Measurements from ENCODE around the gene DCDC2C. TPM values are rescaled to one million over a fixed set of nuclear protein-coding genes. Genes with fewer than 3 reads are reported as not detected.

DCDC2C gene
- total RNA-seq, 3 donors from 2014 or later, result 0.35 TPM; not detected in 2

DNA sequence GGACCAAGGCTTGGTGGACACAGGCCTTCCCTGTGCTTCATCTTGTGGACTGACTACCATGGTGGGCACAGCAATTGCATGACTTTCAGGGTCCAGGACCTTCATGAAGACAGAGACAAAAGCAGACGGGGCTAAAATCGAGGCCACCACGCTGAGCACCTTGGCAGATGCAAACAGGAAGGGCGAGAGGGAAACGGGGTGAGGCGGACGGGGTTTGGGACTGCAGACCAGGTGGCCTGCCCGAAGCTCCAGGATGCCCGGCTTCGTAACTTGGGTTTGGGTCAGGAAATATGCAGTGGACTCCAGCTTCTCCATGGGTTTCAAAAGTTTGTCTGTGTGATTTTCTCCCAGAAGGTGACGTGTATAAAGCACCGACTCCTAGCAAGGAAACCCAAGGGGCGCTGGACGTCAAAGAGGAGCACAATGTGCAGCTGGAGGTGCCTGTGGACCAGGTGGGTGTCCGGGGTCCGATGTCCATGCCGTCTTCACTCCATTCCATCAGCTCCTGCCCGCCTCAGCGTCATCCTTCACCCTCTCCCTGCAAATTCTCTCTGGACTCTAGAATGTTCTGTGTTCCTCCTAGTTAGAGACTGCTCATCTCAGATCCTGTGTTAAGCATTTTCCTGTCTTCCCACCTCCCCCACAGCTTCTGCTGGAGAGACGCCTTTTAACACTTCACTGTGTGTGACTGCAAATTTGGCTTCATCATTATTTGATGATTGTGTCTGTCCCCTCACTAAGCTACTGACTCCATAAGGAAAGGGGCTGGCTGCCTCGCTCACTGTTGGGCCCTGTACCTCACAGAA is 65.8 kb downstream of the DCDC2C start:
- ATAC-seq (no peak), DNase-seq (no peak)
- intact Hi-C loops (cut with DNase I, micrococcal nuclease), result no loop called here
- no peak overlapping the region for H3K4me3 ChIP-seq
- no peaks in the 10 kb centered on the region for H3K4me1 ChIP-seq (ENCODE audit: low read depth)
- TF ChIP-seq, protein P1, sequence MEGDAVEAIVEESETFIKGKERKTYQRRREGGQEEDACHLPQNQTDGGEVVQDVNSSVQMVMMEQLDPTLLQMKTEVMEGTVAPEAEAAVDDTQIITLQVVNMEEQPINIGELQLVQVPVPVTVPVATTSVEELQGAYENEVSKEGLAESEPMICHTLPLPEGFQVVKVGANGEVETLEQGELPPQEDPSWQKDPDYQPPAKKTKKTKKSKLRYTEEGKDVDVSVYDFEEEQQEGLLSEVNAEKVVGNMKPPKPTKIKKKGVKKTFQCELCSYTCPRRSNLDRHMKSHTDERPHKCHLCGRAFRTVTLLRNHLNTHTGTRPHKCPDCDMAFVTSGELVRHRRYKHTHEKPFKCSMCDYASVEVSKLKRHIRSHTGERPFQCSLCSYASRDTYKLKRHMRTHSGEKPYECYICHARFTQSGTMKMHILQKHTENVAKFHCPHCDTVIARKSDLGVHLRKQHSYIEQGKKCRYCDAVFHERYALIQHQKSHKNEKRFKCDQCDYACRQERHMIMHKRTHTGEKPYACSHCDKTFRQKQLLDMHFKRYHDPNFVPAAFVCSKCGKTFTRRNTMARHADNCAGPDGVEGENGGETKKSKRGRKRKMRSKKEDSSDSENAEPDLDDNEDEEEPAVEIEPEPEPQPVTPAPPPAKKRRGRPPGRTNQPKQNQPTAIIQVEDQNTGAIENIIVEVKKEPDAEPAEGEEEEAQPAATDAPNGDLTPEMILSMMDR (IDR thresholded peaks at IDR 0.05), result no peak
- H3K9me3 ChIP-seq, result no peaks in the 10 kb centered on the region
- H3K36me3 ChIP-seq (ENCODE audit: low read depth), result no peaks in the 10 kb centered on the region

DNA sequence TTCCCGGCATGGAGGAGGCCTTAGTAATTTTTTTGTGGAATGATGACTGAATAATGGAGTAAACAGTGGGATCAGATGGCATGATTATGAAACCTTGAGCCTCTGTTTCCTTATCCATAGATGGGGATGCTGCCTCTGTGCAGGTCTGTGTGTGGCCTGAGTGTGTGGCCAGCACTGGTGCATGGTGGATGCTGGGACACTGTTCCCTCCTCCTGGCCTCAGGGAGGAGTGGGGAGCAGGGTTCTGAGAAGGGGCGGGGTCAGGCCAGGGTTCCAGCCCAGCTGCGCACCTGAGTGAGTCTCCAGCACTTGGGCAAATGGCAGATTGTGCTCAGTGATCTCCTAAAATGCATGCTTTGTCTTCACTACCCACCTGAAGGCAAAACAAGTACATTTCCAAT is 66.4 kb downstream of the DCDC2C start:
- no peaks in the 10 kb centered on the region for H3K4me1 ChIP-seq (ENCODE audit: low read depth)
- no peak for ATAC-seq
- no peak overlapping the region for H3K4me3 ChIP-seq
- no peaks in the 10 kb centered on the region for H3K9me3 ChIP-seq
- intact Hi-C loops (cut with DNase I, micrococcal nuclease), result no loop called here
- no peaks in the 10 kb centered on the region for H3K36me3 ChIP-seq (ENCODE audit: low read depth)
- DNase-seq, result no peak
- TF ChIP-seq, protein P1 (IDR thresholded peaks at IDR 0.05), result no peak

DNA sequence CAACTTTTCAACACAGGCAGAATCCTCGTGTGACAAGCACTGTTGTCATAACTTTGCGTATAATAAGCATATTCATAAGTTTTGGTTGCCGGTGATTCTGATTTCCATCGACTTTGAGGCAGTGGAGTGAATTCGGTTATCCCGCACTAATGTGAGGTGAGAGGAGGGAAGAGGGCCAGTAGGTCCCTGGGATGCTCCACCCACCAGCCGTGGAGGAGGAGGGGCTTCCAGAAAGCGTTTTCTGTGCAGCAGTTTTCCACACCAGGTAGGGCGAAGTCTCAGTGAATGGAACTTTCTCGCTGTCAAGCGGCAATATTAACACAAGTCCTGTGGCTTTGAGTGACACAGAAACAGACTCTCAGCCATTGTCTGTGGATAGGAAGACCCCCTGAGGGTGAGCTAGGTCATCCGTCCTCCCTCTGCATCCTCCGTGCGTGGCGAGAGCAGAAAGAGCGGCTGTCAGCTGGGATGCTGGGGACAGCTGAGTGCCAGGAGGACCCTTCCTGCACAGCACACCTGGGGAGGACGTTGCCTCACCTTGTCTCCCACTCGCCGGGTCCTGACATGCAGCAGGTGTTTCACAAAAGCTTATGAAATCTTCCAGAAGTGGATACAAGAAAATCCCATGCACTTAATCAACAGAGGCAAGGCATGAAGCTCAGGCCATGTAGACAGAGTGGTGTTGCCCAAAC is 67.5 kb downstream of the DCDC2C start:
- DNase-seq (no peak), ATAC-seq (no peak)
- no peaks in the 10 kb centered on the region for H3K9me3 ChIP-seq
- no peaks in the 10 kb centered on the region for H3K4me1 ChIP-seq (ENCODE audit: low read depth)
- intact Hi-C loops (cut with DNase I, micrococcal nuclease), result no loop called here
- H3K36me3 ChIP-seq (ENCODE audit: low read depth), result no peaks in the 10 kb centered on the region
- H3K4me3 ChIP-seq, result no peak overlapping the region
- TF ChIP-seq, protein P1 (IDR thresholded peaks at IDR 0.05), result no peak

DNA sequence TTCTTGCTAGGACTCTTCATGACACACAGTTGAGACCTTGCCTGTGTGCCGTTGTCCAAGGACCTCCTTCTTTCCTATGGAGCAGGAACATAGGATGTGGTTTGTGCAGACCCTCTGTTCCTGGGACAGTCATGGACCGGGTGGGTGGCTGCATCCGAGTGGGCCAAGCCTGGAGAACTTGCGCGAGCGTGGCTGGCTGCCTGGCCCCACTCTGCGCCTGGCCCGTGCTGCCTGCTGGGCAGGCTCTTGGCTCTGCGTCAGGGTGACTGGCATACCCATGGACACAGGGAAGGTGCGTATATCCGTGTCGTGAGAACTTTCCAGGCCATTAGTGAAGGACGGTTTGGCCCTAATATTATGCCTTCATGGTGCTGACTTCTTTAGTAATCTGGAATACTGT is 68.2 kb downstream of the DCDC2C start:
- H3K9me3 ChIP-seq, result no peaks in the 10 kb centered on the region
- no peak overlapping the region for H3K4me3 ChIP-seq
- ATAC-seq (no peak), DNase-seq (no peak)
- no peaks in the 10 kb centered on the region for H3K36me3 ChIP-seq (ENCODE audit: low read depth)
- H3K4me1 ChIP-seq (ENCODE audit: low read depth), result no peaks in the 10 kb centered on the region
- TF ChIP-seq, protein P1 (IDR thresholded peaks at IDR 0.05), result no peak
- intact Hi-C loops (cut with DNase I, micrococcal nuclease), result no loop called here

DNA sequence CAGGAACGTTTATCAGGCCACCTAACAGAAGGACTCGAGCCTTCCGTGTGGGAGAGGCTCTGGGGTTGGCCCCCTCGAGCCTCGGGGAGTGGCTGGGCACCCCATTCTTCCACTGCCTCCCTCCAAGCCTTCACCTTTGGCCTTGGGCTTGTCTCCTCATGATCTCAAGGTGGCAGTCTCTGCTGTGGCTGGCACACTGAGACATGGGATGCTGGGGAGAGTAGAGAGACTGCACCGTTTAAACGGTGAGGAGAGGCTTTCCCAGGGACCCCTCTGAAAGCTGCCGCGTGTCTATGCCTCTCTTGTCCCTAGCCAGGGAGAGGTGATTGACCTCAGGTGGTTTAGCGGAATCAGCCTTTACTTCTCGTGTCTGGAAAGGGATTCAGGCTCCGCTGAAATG is 71.0 kb downstream of the DCDC2C start:
- Histone ChIP-seq H3K9me3 (no peaks in the 10 kb centered on the region), H3K36me3 (ENCODE audit: low read depth) (no peaks in the 10 kb centered on the region), H3K4me1 (ENCODE audit: low read depth) (no peaks in the 10 kb centered on the region), H3K4me3 (no peak overlapping the region)
- TF ChIP-seq, protein P1 (IDR thresholded peaks at IDR 0.05), result no peak
- ATAC-seq (no peak), DNase-seq (no peak)
- intact Hi-C loops (cut with DNase I, micrococcal nuclease), result no loop called here
